HepG2 (cell line): ENCODE measurements around the gene TBC1D1. TPM values are rescaled to one million over a fixed set of nuclear protein-coding genes. Genes with fewer than 3 reads are reported as not detected.

Source experiments
- AKNA ChIP-seq: sonication (generic); formaldehyde crosslinking; IDR thresholded peaks from 2 replicates; pipeline ENCODE4 v1.4.0; 2020; ENCODE audit warnings: missing genetic modification reagents, borderline replicate concordance
- ATF4 ChIP-seq, 2 experiments: fragments of 450-650 bp in 1 of 2; sonication (generic) in 1 of 2; formaldehyde crosslinking; IDR thresholded peaks; 2 replicates each; pipeline versions ENCODE4 v1.5.0 to v1.8.0; 2020 to 2022; ENCODE audit warnings: mild to moderate bottlenecking in 1 of 2, missing genetic modification reagents in 1 of 2
- CREBL2 ChIP-seq: sonication (generic); formaldehyde crosslinking; IDR thresholded peaks from 2 replicates; pipeline ENCODE4 v1.8.1; 2023; ENCODE audit warnings: missing genetic modification reagents, mild to moderate bottlenecking, borderline replicate concordance
- ETS1 ChIP-seq: sonication (generic); formaldehyde crosslinking; IDR thresholded peaks from 2 replicates; pipeline ENCODE4 v1.4.0; 2020; ENCODE audit warnings: missing genetic modification reagents
- JARID2 ChIP-seq: sonication (generic); formaldehyde crosslinking; IDR thresholded peaks from 2 replicates; pipeline ENCODE4 v1.8.1; 2023; ENCODE audit warnings: missing genetic modification reagents, inconsistent platforms; ENCODE audit not compliant: insufficient replicate concordance
- MED8 ChIP-seq: sonication (generic); formaldehyde crosslinking; IDR thresholded peaks from 2 replicates; pipeline ENCODE4 v1.8.1; 2023; ENCODE audit warnings: mild to moderate bottlenecking, missing genetic modification reagents; ENCODE audit not compliant: insufficient replicate concordance
- PLRG1 ChIP-seq: fragments of 450-650 bp; conservative IDR thresholded peaks from 2 replicates; pipeline ENCODE4 v1.6.1; 2016
- RARG ChIP-seq: sonication (generic); formaldehyde crosslinking; IDR thresholded peaks from 2 replicates; pipeline ENCODE4 v1.4.0; 2020; ENCODE audit warnings: low read depth, mild to moderate bottlenecking, missing genetic modification reagents
- SKI ChIP-seq: fragments of 450-650 bp; IDR thresholded peaks from one replicate; pipeline ENCODE4 v1.6.1; 2018; ENCODE audit warnings: mild to moderate bottlenecking; ENCODE audit not compliant: partially characterized antibody
- SMAD1 ChIP-seq: sonication (generic); formaldehyde crosslinking; IDR thresholded peaks from 2 replicates; pipeline ENCODE4 v1.4.0; 2020; ENCODE audit warnings: missing genetic modification reagents, low read depth, mild to moderate bottlenecking, borderline replicate concordance
- SNAPC2 ChIP-seq: sonication (generic); formaldehyde crosslinking; IDR thresholded peaks from 2 replicates; pipeline ENCODE4 v1.8.1; 2022; ENCODE audit warnings: mild to moderate bottlenecking, missing genetic modification reagents
- SRF ChIP-seq: IDR thresholded peaks from 2 replicates; pipeline ENCODE4 v1.6.1; 2011; ENCODE audit warnings: mild to moderate bottlenecking, low read depth, low read length, moderate library complexity
- TERF1 ChIP-seq: sonication (generic); formaldehyde crosslinking; IDR thresholded peaks from 2 replicates; pipeline ENCODE4 v1.8.0; 2022; ENCODE audit warnings: mild to moderate bottlenecking, missing genetic modification reagents, moderate library complexity
- ZNF235 ChIP-seq: sonication (generic); formaldehyde crosslinking; IDR thresholded peaks from 2 replicates; pipeline ENCODE4 v1.8.1; 2023; ENCODE audit warnings: mild to moderate bottlenecking, missing genetic modification reagents, borderline replicate concordance
- ZNF24 ChIP-seq: fragments of 450-650 bp; IDR thresholded peaks from 2 replicates; pipeline ENCODE4 v1.6.1; 2017; ENCODE audit warnings: antibody characterized with exemption, mild to moderate bottlenecking
- ZNF253 ChIP-seq: sonication (generic); formaldehyde crosslinking; IDR thresholded peaks from 2 replicates; pipeline ENCODE4 v1.8.0; 2022; ENCODE audit warnings: mild to moderate bottlenecking, missing genetic modification reagents, borderline replicate concordance
- ZNF468 ChIP-seq: sonication (generic); formaldehyde crosslinking; IDR thresholded peaks from 2 replicates; pipeline ENCODE4 v1.8.0; 2022; ENCODE audit warnings: mild to moderate bottlenecking, moderate library complexity, missing genetic modification reagents
- ZNF616 ChIP-seq: sonication (generic); formaldehyde crosslinking; IDR thresholded peaks from 2 replicates; pipeline ENCODE4 v1.5.0; 2020; ENCODE audit warnings: low read depth, mild to moderate bottlenecking, missing genetic modification reagents
- ZNF747 ChIP-seq: sonication (generic); formaldehyde crosslinking; IDR thresholded peaks from 2 replicates; pipeline ENCODE4 v1.8.1; 2023; ENCODE audit warnings: missing genetic modification reagents, mild to moderate bottlenecking, borderline replicate concordance
- polyA plus RNA-seq, 8 experiments: library from polyadenylated mRNA; depleted of rRNA in 3 of 8; stranded (reverse) in 7 of 8; unstranded in 1 of 8; fragments of >200 nt; fragmentation: Illumina TruSeq in 4 of 8; extraction: Trizol in 4 of 8; gene quantifications; 2 replicates each; pipeline versions ENCODE4 v1.2.1 to v1.2.3, GENCODE V29; 2011 to 2016; ENCODE audit warnings: low read depth in 4 of 8, missing spikeins in 1 of 8, mixed read lengths in 1 of 8; ENCODE audit not compliant: insufficient read depth in 1 of 8
- total RNA-seq, 5 experiments: library from RNA; depleted of rRNA; stranded (reverse); fragments of >200 nt; fragmentation: Illumina TruSeq; extraction: Trizol; gene quantifications; 2 replicates each; pipeline ENCODE4 v1.2.3, GENCODE V29; 2016; ENCODE audit warnings: low read depth in 1 of 5

TBC1D1 gene
- total and polyA plus RNA-seq, 2 of the 13 experiments (the other 11 are each of a cell fraction or from before 2014, with no cell fraction given): 37.3 to 62.8 TPM

- no peak for TF ChIP-seq ZNF468
- no peak for TF ChIP-seq ZNF235 (CRISPR knock-in tag)
- TF ChIP-seq TERF1: no peak
- no peak for TF ChIP-seq PLRG1
- TF ChIP-seq SMAD1 (CRISPR knock-in tag): no peak
- TF ChIP-seq ETS1: no peak
- peak; percentile 85 for TF ChIP-seq SNAPC2 (CRISPR knock-in tag)
- peak in 1 of 2 experiments; percentile 88; a peak in 2 of 4 replicates for TF ChIP-seq ATF4 (CRISPR knock-in tag; IDR thresholded peaks at IDR 0.05)
- TF ChIP-seq SKI: peak; percentile 94
- TF ChIP-seq ZNF616 (CRISPR knock-in tag): no peak
- TF ChIP-seq ZNF24: no peak
- TF ChIP-seq JARID2 (CRISPR knock-in tag): peak; percentile 95
- TF ChIP-seq RARG (CRISPR knock-in tag): 0 out of 2 replicates have a peak, but pooled peaks have one; percentile 26
- TF ChIP-seq ZNF253 (CRISPR knock-in tag): no peak
- TF ChIP-seq CREBL2 (CRISPR knock-in tag): no peak
- TF ChIP-seq AKNA (CRISPR knock-in tag): no peak
- TF ChIP-seq MED8: peak; percentile 100
- no peak for TF ChIP-seq SRF
- peak; percentile 83; the same call in 1 of the 2 replicates for TF ChIP-seq ZNF747 (CRISPR knock-in tag)
These were observed 242.2 kb downstream of the TBC1D1 start (continued) for GRCh38 chr4:38132843-38133662.
